Stimulated activated CD4-positive, alpha-beta T cell treated with anti-CD3 and anti-CD28 coated beads, Interleukin-4, amount 100 ng/mL, for 48 hours (primary cell): ENCODE measurements around the gene CKMT2.

Source experiments
- DNase-seq, 2 donors: peaks; one replicate each; pipeline ENCODE4 v3.0.0-alpha.2; 2020; ENCODE audit warnings: low read depth in 2 of 2

The CKMT2 gene

GRCh38 chr5:81216152-81216551 lies 17.0 kb upstream of the CKMT2 start:
- no peak for DNase-seq

GRCh38 chr5:81219389-81219788 lies 13.7 kb upstream of the CKMT2 start:
- DNase-seq, result no peak

GRCh38 chr5:81222285-81222684 lies 10.8 kb upstream of the CKMT2 start:
- no peak for DNase-seq

GRCh38 chr5:81225463-81225862 lies 7.7 kb upstream of the CKMT2 start:
- no peak for DNase-seq

GRCh38 chr5:81226286-81226685 lies 6.8 kb upstream of the CKMT2 start:
- no peak for DNase-seq

- no peak for DNase-seq
These were observed 6.2 kb upstream of the CKMT2 start for GRCh38 chr5:81226949-81227348.

GRCh38 chr5:81228084-81228483 lies 5.0 kb upstream of the CKMT2 start:
- no peak for DNase-seq

- no peak for DNase-seq
These were observed 2.7 kb upstream of the CKMT2 start for GRCh38 chr5:81230416-81230815.

GRCh38 chr5:81232464-81233079 lies 550 bp upstream of the CKMT2 start:
- no peak for DNase-seq

GRCh38 chr5:81234299-81234698 lies 1.2 kb downstream of the CKMT2 start:
- DNase-seq, result no peak

GRCh38 chr5:81234801-81235200 lies 1.7 kb downstream of the CKMT2 start:
- no peak for DNase-seq

- no peak for DNase-seq
These were observed 2.4 kb downstream of the CKMT2 start for GRCh38 chr5:81235287-81236072.

GRCh38 chr5:81238460-81238859 lies 5.3 kb downstream of the CKMT2 start:
- DNase-seq, result no peak

- no peak for DNase-seq
These were observed 6.5 kb downstream of the CKMT2 start for GRCh38 chr5:81239613-81240012.

GRCh38 chr5:81241001-81241400 lies 7.9 kb downstream of the CKMT2 start:
- no peak for DNase-seq

- no peak for DNase-seq
These were observed 9.0 kb downstream of the CKMT2 start for GRCh38 chr5:81241961-81242648.

GRCh38 chr5:81242906-81243436 lies 9.8 kb downstream of the CKMT2 start:
- DNase-seq, result no peak

GRCh38 chr5:81244451-81244850 lies 11.3 kb downstream of the CKMT2 start:
- no peak for DNase-seq

GRCh38 chr5:81245871-81246235 lies 12.7 kb downstream of the CKMT2 start:
- DNase-seq, result no peak

GRCh38 chr5:81246697-81247096 lies 13.6 kb downstream of the CKMT2 start:
- DNase-seq, result no peak

GRCh38 chr5:81247441-81247972 lies 14.4 kb downstream of the CKMT2 start:
- no peak for DNase-seq

- DNase-seq, result no peak
These were observed 16.1 kb downstream of the CKMT2 start for GRCh38 chr5:81249240-81249639.

GRCh38 chr5:81250004-81250403 lies 16.9 kb downstream of the CKMT2 start:
- no peak for DNase-seq
